NB4 (cell line): ENCODE data around the gene ZSCAN26.

Experiments used
- CTCF ChIP-seq: IDR thresholded peaks from one replicate; pipeline ENCODE4 v1.5.1; 2012; ENCODE audit warnings: low read depth, low read length
- POLR2A ChIP-seq: IDR thresholded peaks from 2 replicates; pipeline ENCODE4 v1.6.1; 2011; ENCODE audit warnings: mild to moderate bottlenecking; ENCODE audit not compliant: insufficient read length; ENCODE audit errors: extremely low read depth

GRCh38 chr6:28281288-28282064, 14.5 kb downstream of the ZSCAN26 start, which contains the start of gene PGBD1:
- TF ChIP-seq CTCF (no peak), POLR2A (peak; percentile 33)
